ENCODE data around the gene MSI2.

MSI2 gene

GRCh38 chr17:57524839-57525568, 268.7 kb downstream of the MSI2 start:
- no peak for DNase-seq
- H3K4me3 ChIP-seq (ENCODE audit: low read depth, low read length): no peak overlapping the region

DNA sequence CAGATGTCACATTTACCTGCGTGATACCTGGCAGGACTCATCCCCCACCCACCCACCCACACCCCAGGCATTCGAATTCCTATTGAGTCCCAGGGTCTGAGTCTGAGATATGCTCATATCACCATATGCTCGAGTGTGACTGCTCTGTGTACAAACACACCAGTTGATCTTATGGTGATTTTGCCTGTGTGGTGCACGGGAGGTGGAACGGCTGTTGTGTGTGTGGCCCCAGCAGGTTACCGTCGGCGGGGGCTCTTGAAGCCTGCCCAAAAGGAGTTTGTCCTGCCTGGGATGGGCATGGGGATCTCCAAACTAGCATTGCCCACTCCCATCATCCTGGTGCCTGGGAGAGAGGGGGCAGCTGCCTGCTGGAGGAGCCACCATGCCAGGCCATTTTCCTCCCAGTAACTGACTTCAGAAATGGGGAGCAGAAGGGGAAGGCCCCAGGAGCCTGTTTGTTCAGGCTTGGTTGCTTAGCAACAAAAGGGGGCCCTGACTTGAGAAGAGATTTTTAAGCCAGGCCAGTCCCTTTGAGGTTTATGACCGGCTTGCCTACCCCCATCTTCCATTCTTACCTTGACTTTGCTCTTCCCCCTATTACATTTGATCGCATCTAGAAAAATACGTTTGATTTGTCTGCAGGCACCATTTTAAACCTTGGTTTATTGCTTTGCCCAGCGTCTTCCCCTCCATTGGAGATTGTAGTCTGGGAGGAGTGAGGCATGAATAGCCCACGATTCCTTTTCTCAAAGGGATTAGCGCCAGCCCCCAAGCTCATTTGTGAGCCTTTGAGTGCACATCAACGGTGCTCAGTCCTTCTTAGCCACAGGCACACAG, 271.1 kb downstream of the MSI2 start:
- Histone ChIP-seq H3K4me3 (ENCODE audit: low read depth, low read length) (no peak overlapping the region), H3K9me3 (no peaks in the 10 kb centered on the region), H3K27me3 (no peaks in the 10 kb centered on the region), H3K4me1 (peaks cover 71% of the 10 kb centered on the region), H3K36me3 (0 out of 2 replicates have a peak, but pooled peaks cover 3% of the 10 kb centered on the region)
- TF ChIP-seq, protein P1, sequence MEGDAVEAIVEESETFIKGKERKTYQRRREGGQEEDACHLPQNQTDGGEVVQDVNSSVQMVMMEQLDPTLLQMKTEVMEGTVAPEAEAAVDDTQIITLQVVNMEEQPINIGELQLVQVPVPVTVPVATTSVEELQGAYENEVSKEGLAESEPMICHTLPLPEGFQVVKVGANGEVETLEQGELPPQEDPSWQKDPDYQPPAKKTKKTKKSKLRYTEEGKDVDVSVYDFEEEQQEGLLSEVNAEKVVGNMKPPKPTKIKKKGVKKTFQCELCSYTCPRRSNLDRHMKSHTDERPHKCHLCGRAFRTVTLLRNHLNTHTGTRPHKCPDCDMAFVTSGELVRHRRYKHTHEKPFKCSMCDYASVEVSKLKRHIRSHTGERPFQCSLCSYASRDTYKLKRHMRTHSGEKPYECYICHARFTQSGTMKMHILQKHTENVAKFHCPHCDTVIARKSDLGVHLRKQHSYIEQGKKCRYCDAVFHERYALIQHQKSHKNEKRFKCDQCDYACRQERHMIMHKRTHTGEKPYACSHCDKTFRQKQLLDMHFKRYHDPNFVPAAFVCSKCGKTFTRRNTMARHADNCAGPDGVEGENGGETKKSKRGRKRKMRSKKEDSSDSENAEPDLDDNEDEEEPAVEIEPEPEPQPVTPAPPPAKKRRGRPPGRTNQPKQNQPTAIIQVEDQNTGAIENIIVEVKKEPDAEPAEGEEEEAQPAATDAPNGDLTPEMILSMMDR (IDR thresholded peaks at IDR 0.05; ENCODE audit: low read depth, low read length): no peak
- no peak for DNase-seq

More at GRCh38 chr17:57524839-57525568, 268.7 kb downstream of the MSI2 start:
- 0 out of 2 replicates have a peak, but pooled peaks cover 3% of the 10 kb centered on the region for H3K36me3 ChIP-seq
- no peaks in the 10 kb centered on the region for H3K27me3 ChIP-seq
- H3K4me1 ChIP-seq: peaks cover 65% of the 10 kb centered on the region
- H3K9me3 ChIP-seq: no peaks in the 10 kb centered on the region
- TF ChIP-seq, protein P1 (IDR thresholded peaks at IDR 0.05; ENCODE audit: low read depth, low read length): no peak

DNA sequence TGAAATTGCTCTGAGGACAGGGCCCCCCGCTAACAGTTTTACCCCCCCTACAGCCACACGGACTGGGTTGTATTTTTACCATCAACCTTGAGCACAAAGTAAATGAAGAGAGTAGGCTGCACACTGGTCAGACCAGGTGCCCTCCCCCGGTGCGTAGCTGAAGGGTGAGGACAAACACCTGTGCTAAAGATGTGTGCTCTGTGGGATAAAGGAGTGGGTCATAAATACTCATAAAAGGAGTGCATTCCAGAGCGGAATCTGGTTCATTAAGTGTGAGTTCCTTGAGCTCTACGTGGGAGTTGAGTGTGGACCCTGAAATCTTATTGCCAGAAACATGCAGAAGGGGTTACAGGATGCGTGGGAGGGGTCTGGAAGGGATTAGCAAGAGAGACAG, 271.7 kb downstream of the MSI2 start:
- TF ChIP-seq, protein P1 (IDR thresholded peaks at IDR 0.05; ENCODE audit: low read depth, low read length): no peak
- Histone ChIP-seq H3K4me1 (peaks cover 76% of the 10 kb centered on the region), H3K4me3 (ENCODE audit: low read depth, low read length) (no peak overlapping the region), H3K9me3 (no peaks in the 10 kb centered on the region), H3K36me3 (peaks cover 3% of the 10 kb centered on the region; the same call in 1 of the 2 replicates), H3K27me3 (no peaks in the 10 kb centered on the region)
- no peak for DNase-seq

- Histone ChIP-seq H3K36me3 (no peaks in the 10 kb centered on the region; the same call in 1 of the 2 replicates), H3K9me3 (no peaks in the 10 kb centered on the region), H3K27me3 (no peaks in the 10 kb centered on the region), H3K4me1 (peaks cover 79% of the 10 kb centered on the region), H3K4me3 (ENCODE audit: low read depth, low read length) (no peak overlapping the region)
- TF ChIP-seq, protein P1 (IDR thresholded peaks at IDR 0.05; ENCODE audit: low read depth, low read length): no peak
- DNase-seq: no peak
Observed at GRCh38 chr17:57530026-57530425, 273.7 kb downstream of the MSI2 start.

- TF ChIP-seq, protein P1 (IDR thresholded peaks at IDR 0.05; ENCODE audit: low read depth, low read length): no peak
- no peaks in the 10 kb centered on the region; the same call in 1 of the 2 replicates for H3K36me3 ChIP-seq
- H3K27me3 ChIP-seq: no peaks in the 10 kb centered on the region
- no peak overlapping the region for H3K4me3 ChIP-seq (ENCODE audit: low read depth, low read length)
- no peaks in the 10 kb centered on the region for H3K9me3 ChIP-seq
- H3K4me1 ChIP-seq: peaks cover 81% of the 10 kb centered on the region
- DNase-seq: no peak
Observed at GRCh38 chr17:57530508-57530907, 274.2 kb downstream of the MSI2 start.
